Nephron progenitor cell (in vitro differentiated cells): Measurements from ENCODE around the gene CARMIL3.
"Not testable (repeated sequence)": the region's sequence is repeated elsewhere in the genome, so short reads cannot be mapped to it uniquely, and the experiment has no call there.

Experiments used
- DNase-seq: peaks from one replicate; pipeline ENCODE4 v3.0.0; 2021
- H3K27ac Mint-ChIP-seq: 2 replicates; pipeline ENCODE4 v1.8.0; 2021; ENCODE audit warnings: mild to moderate bottlenecking, moderate library complexity, mixed read lengths
- H3K27me3 Mint-ChIP-seq: 2 replicates; pipeline ENCODE4 v1.8.0; 2021; ENCODE audit warnings: mild to moderate bottlenecking, low read depth, mixed read lengths; ENCODE audit not compliant: poor library complexity
- H3K36me3 Mint-ChIP-seq: 2 replicates; pipeline ENCODE4 v1.8.0; 2021; ENCODE audit warnings: low read depth, mixed read lengths
- H3K4me1 Mint-ChIP-seq: 2 replicates; pipeline ENCODE4 v1.8.0; 2021; ENCODE audit warnings: mixed read lengths
- H3K4me3 Mint-ChIP-seq: 2 replicates; pipeline ENCODE4 v1.8.0; 2021; ENCODE audit warnings: mild to moderate bottlenecking, moderate library complexity, mixed read lengths
- H3K9me3 Mint-ChIP-seq: 2 replicates; pipeline ENCODE4 v1.8.0; 2021; ENCODE audit warnings: mild to moderate bottlenecking, moderate library complexity, mixed read lengths
- TF ChIP-seq, protein P1 (sequence below): fragments of 200-600 bp; sonication (generic); IDR thresholded peaks from 2 replicates; pipeline ENCODE4 v1.5.0; 2021; ENCODE audit warnings: antibody characterized with exemption

Gene CARMIL3

DNA sequence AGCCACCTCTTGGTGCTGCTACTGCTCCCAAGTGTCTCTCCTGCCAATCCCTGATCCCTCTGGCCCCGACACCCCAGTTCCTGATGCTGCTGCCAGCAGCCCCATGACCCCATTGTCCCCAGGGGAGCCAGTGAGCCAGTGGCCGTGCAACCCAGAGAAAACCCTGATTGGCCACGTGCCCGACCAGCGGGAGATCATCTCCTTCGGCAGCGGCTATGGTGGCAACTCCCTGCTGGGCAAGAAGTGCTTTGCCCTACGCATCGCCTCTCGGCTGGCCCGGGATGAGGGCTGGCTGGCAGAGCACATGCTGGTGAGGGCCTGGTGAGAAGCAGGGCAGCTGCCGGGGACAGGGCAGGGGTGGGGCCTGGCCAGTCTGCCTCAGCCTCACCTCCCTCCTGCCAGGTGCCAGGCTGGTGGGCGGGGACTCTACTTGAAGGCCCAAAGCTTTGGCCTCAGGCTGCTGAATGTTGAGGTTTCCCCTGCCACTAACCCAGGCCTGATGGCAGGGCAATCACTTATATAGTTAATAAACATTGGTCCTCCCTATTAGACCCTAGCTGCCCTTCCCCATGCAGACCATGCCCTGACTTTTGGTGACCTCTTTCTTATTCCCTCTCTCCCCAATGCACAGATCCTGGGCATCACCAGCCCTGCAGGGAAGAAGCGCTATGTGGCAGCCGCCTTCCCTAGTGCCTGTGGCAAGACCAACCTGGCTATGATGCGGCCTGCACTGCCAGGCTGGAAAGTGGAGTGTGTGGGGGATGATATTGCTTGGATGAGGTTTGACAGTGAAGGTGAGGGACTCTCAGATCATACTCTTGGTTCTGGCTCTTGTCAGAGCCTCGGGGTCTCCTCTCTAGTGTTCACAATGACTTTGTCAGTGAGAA is 47.4 kb downstream of the CARMIL3 start:
- H3K4me1 Mint-ChIP-seq = peaks cover 22% of the 10 kb centered on the region
- no peak overlapping the region for H3K4me3 Mint-ChIP-seq
- TF ChIP-seq, protein P1, sequence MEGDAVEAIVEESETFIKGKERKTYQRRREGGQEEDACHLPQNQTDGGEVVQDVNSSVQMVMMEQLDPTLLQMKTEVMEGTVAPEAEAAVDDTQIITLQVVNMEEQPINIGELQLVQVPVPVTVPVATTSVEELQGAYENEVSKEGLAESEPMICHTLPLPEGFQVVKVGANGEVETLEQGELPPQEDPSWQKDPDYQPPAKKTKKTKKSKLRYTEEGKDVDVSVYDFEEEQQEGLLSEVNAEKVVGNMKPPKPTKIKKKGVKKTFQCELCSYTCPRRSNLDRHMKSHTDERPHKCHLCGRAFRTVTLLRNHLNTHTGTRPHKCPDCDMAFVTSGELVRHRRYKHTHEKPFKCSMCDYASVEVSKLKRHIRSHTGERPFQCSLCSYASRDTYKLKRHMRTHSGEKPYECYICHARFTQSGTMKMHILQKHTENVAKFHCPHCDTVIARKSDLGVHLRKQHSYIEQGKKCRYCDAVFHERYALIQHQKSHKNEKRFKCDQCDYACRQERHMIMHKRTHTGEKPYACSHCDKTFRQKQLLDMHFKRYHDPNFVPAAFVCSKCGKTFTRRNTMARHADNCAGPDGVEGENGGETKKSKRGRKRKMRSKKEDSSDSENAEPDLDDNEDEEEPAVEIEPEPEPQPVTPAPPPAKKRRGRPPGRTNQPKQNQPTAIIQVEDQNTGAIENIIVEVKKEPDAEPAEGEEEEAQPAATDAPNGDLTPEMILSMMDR = no peak
- H3K9me3 Mint-ChIP-seq = peaks cover 6% of the 10 kb centered on the region
- DNase-seq = no peak
- no peak overlapping the region for H3K27ac Mint-ChIP-seq
- peaks cover 20% of the 10 kb centered on the region for H3K36me3 Mint-ChIP-seq
- H3K27me3 Mint-ChIP-seq = peaks cover 8% of the 10 kb centered on the region

DNA sequence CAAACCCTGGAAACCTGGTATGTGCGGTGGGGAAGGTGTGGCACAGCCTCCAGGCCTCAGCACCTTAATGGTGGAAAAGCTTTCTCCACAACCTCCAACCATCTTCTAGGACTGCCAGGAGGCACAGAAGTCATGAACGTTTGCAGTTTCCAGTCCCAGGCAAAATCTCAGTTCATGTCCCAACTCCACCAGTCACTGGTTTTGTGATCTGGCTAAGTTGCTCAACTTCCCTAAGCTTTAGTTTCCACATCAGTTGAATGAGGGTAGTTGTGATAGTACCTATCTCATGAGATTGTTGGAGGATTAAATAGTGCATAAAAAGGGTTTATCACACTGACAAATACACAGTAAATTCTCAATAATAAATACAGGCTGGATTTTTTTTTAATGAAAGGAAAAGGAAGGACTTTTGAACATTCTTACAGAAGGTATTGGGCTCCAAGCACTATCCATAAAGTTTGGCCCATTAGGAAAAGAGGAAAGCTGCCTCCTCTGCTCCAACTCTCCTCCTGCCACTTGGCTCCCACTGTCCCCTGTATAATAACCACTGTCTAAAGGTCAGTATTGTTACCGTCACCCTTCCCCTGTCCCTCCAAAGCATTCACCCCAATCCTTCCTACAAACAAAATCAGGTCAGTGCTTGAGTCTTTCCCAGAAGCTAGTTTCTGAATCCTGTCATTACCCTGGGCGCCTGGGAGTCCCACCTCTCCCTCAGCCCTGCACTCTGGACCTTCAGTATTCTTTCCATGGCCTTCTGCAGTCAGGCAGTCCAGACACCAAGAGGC is 48.6 kb downstream of the CARMIL3 start:
- TF ChIP-seq, protein P1 = no peak

GRCh38 chr14:24100982-24101494 is 49.2 kb downstream of the CARMIL3 start:
- peak overlapping the region; percentile 66 for H3K27ac Mint-ChIP-seq
- peaks cover 32% of the 10 kb centered on the region for H3K36me3 Mint-ChIP-seq
- TF ChIP-seq, protein P1 = no peak
- DNase-seq = no peak
- no peak overlapping the region for H3K4me3 Mint-ChIP-seq
- H3K9me3 Mint-ChIP-seq = peaks cover 14% of the 10 kb centered on the region
- peaks cover 11% of the 10 kb centered on the region for H3K4me1 Mint-ChIP-seq
- peaks cover 5% of the 10 kb centered on the region for H3K27me3 Mint-ChIP-seq

More for the DNA sequence above, 48.6 kb downstream of the CARMIL3 start:
- Mint-ChIP-seq H3K27me3 (peaks cover 5% of the 10 kb centered on the region), H3K36me3 (peaks cover 32% of the 10 kb centered on the region), H3K4me1 (peaks cover 14% of the 10 kb centered on the region), H3K4me3 (no peak overlapping the region), H3K9me3 (peaks cover 14% of the 10 kb centered on the region), H3K27ac (no peak overlapping the region)
- no peak for DNase-seq

- TF ChIP-seq, protein P1 = no peak
- H3K4me1 Mint-ChIP-seq = peaks cover 6% of the 10 kb centered on the region
Measured at GRCh38 chr14:24102357-24103048, 50.7 kb downstream of the CARMIL3 start.

DNA sequence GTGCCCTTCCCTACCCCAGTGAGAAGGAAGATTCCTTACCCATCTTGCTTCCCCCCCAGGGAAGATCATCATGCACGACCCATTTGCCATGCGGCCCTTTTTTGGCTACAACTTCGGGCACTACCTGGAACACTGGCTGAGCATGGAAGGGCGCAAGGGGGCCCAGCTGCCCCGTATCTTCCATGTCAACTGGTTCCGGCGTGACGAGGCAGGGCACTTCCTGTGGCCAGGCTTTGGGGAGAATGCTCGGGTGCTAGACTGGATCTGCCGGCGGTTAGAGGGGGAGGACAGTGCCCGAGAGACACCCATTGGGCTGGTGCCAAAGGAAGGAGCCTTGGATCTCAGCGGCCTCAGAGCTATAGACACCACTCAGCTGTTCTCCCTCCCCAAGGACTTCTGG is 51.6 kb downstream of the CARMIL3 start:
- Mint-ChIP-seq H3K9me3 (peaks cover 14% of the 10 kb centered on the region), H3K4me3 (no peak overlapping the region), H3K27me3 (no peaks in the 10 kb centered on the region)

More at GRCh38 chr14:24102357-24103048, 50.7 kb downstream of the CARMIL3 start:
- no peak for DNase-seq
- Mint-ChIP-seq H3K9me3 (peaks cover 14% of the 10 kb centered on the region), H3K27ac (no peak overlapping the region), H3K27me3 (no peaks in the 10 kb centered on the region), H3K4me3 (no peak overlapping the region), H3K36me3 (peaks cover 32% of the 10 kb centered on the region)

DNA sequence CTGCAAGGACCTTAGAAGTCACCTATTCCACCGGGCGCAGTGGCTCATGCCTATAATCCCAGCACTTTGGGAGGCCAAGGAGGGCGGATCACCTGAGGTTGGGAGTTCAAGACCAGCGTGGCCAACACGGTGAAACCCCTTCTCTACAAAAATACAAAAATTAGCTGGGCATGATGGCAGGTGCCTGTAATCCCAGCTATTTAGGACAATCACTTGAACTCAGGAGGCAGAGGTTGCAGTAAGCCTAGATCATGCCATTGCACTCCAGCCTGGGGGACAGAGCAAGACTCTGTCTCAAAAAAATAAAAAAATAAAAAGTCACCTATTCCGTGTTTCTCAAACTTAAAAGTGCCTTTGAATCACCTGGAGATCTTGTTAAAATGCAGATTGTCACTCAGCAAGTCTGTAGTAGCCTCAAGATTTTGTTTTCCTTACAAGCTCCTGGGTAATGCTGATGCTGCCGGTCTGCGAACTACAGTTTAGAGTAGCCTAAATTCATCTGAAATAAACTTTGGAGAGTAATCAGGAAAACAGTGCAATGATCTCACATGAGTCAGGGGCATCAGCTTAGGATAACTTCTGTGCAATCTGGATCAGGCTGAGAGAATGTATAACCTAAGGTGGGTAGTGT is 53.9 kb downstream of the CARMIL3 start:
- Mint-ChIP-seq H3K36me3 (peaks cover 32% of the 10 kb centered on the region), H3K27ac (peak overlapping the region; percentile 88)
- H3K4me3 Mint-ChIP-seq = not testable (repeated sequence)

More for the DNA sequence above, 51.6 kb downstream of the CARMIL3 start:
- peak overlapping the region; percentile 86 for H3K27ac Mint-ChIP-seq
- H3K4me1 Mint-ChIP-seq = peaks cover 6% of the 10 kb centered on the region
- DNase-seq = no peak
- TF ChIP-seq, protein P1 = no peak
- H3K36me3 Mint-ChIP-seq = peaks cover 32% of the 10 kb centered on the region

More for the DNA sequence above, 53.9 kb downstream of the CARMIL3 start:
- H3K4me1 Mint-ChIP-seq = peaks cover 11% of the 10 kb centered on the region
- not testable (repeated sequence) for DNase-seq, H3K27me3 Mint-ChIP-seq
- H3K9me3 Mint-ChIP-seq = peaks cover 14% of the 10 kb centered on the region
